HepG2 (cell line): ENCODE data around the gene OBSL1. TPM values are rescaled to one million over a fixed set of nuclear protein-coding genes. Genes with fewer than 3 reads are reported as not detected.
A peak's percentile ranks its signal among the peaks of the same experiment; 100 is the strongest.

Experiments used
- ADNP ChIP-seq: sonication (generic); formaldehyde crosslinking; IDR thresholded peaks from 2 replicates; pipeline ENCODE4 v1.4.0; 2020; ENCODE audit warnings: missing genetic modification reagents
- ATF1 ChIP-seq: IDR thresholded peaks from 2 replicates; pipeline ENCODE4 v1.6.1; 2016; ENCODE audit warnings: mild to moderate bottlenecking, control low read depth
- DDIT3 ChIP-seq: sonication (generic); formaldehyde crosslinking; IDR thresholded peaks from 2 replicates; pipeline ENCODE4 v1.4.0; 2020; ENCODE audit warnings: mild to moderate bottlenecking, missing genetic modification reagents
- GLI4 ChIP-seq: sonication (generic); formaldehyde crosslinking; IDR thresholded peaks from 2 replicates; pipeline ENCODE4 v1.5.1; 2020; ENCODE audit warnings: missing genetic modification reagents, mild to moderate bottlenecking, moderate library complexity, borderline replicate concordance
- HES4 ChIP-seq: sonication (generic); formaldehyde crosslinking; IDR thresholded peaks from 2 replicates; pipeline ENCODE4 v1.9.0; 2021; ENCODE audit warnings: mild to moderate bottlenecking, missing genetic modification reagents, borderline replicate concordance
- HHEX ChIP-seq: IDR thresholded peaks from 2 replicates; pipeline ENCODE4 v1.6.1; 2016; ENCODE audit warnings: control low read depth
- MYNN ChIP-seq: sonication (generic); formaldehyde crosslinking; IDR thresholded peaks from 2 replicates; pipeline ENCODE4 v1.4.0; 2020; ENCODE audit warnings: mild to moderate bottlenecking, low read depth, missing genetic modification reagents
- NCOA2 ChIP-seq: sonication (generic); formaldehyde crosslinking; IDR thresholded peaks from 2 replicates; pipeline ENCODE4 v1.8.0; 2022; ENCODE audit warnings: inconsistent platforms
- SMARCE1 ChIP-seq: fragments of 450-650 bp; IDR thresholded peaks from 2 replicates; pipeline ENCODE4 v1.6.1; 2017; ENCODE audit warnings: borderline replicate concordance
- ZBTB40 ChIP-seq, 2 experiments: fragments of 450-650 bp in 1 of 2; sonication (generic) in 1 of 2; formaldehyde crosslinking in 1 of 2; IDR thresholded peaks; 2 replicates each; pipeline versions ENCODE4 v1.6.1 to v1.8.0; 2016 to 2022; ENCODE audit warnings: antibody characterized with exemption in 1 of 2, mild to moderate bottlenecking in 1 of 2, missing genetic modification reagents in 1 of 2
- ZNF136 ChIP-seq: sonication (generic); formaldehyde crosslinking; IDR thresholded peaks from 2 replicates; pipeline ENCODE4 v1.8.1; 2022; ENCODE audit warnings: low read depth, mild to moderate bottlenecking, moderate library complexity, missing genetic modification reagents
- ZNF605 ChIP-seq: sonication (generic); formaldehyde crosslinking; IDR thresholded peaks from 2 replicates; pipeline ENCODE4 v1.8.0; 2022; ENCODE audit warnings: mild to moderate bottlenecking, missing genetic modification reagents
- ZSCAN21 ChIP-seq: sonication (generic); formaldehyde crosslinking; IDR thresholded peaks from 2 replicates; pipeline ENCODE4 v1.8.0; 2022; ENCODE audit warnings: mild to moderate bottlenecking, missing genetic modification reagents, moderate library complexity, borderline replicate concordance
- polyA plus RNA-seq, 8 experiments: library from polyadenylated mRNA; depleted of rRNA in 3 of 8; stranded (reverse) in 7 of 8; unstranded in 1 of 8; fragments of >200 nt; fragmentation: Illumina TruSeq in 4 of 8; extraction: Trizol in 4 of 8; gene quantifications; 2 replicates each; pipeline versions ENCODE4 v1.2.1 to v1.2.3, GENCODE V29; 2011 to 2016; ENCODE audit warnings: low read depth in 4 of 8, missing spikeins in 1 of 8, mixed read lengths in 1 of 8; ENCODE audit not compliant: insufficient read depth in 1 of 8
- total RNA-seq, 5 experiments: library from RNA; depleted of rRNA; stranded (reverse); fragments of >200 nt; fragmentation: Illumina TruSeq; extraction: Trizol; gene quantifications; 2 replicates each; pipeline ENCODE4 v1.2.3, GENCODE V29; 2016; ENCODE audit warnings: low read depth in 1 of 5
- TF ChIP-seq, protein P1 (sequence below): sonication (generic); formaldehyde crosslinking; IDR thresholded peaks from 2 replicates; pipeline ENCODE4 v1.5.0; 2020; ENCODE audit warnings: mild to moderate bottlenecking, missing genetic modification reagents

Gene OBSL1
- total and polyA plus RNA-seq, 2 of the 13 experiments (the other 11 are each of a cell fraction or from before 2014, with no cell fraction given) = 86.7 to 218 TPM

GRCh38 chr2:219542931-219543595 lies 28.3 kb downstream of the OBSL1 start (continued):
- TF ChIP-seq ZNF136 (CRISPR knock-in tag) = no peak
- peak; percentile 77 for TF ChIP-seq HES4 (CRISPR knock-in tag)
- TF ChIP-seq NCOA2 (CRISPR knock-in tag) = no peak
- 0 out of 2 replicates have a peak, but pooled peaks have one; percentile 80 for TF ChIP-seq GLI4 (CRISPR knock-in tag)
- no peak for TF ChIP-seq ZBTB40 (IDR thresholded peaks at IDR 0.05)
- TF ChIP-seq ZBTB40 (CRISPR knock-in tag; IDR thresholded peaks at IDR 0.05) = peak; percentile 50; the same call in 1 of the 2 replicates
- TF ChIP-seq ZNF605 (CRISPR knock-in tag) = no peak
- no peak for TF ChIP-seq ADNP (CRISPR knock-in tag)
- no peak for TF ChIP-seq ATF1 (CRISPR knock-in tag)
- TF ChIP-seq DDIT3 = 0 out of 2 replicates have a peak, but pooled peaks have one; percentile 44
- no peak for TF ChIP-seq HHEX (CRISPR knock-in tag)
- no peak; the same call in 1 of the 2 replicates for TF ChIP-seq ZSCAN21
- TF ChIP-seq, protein P1, sequence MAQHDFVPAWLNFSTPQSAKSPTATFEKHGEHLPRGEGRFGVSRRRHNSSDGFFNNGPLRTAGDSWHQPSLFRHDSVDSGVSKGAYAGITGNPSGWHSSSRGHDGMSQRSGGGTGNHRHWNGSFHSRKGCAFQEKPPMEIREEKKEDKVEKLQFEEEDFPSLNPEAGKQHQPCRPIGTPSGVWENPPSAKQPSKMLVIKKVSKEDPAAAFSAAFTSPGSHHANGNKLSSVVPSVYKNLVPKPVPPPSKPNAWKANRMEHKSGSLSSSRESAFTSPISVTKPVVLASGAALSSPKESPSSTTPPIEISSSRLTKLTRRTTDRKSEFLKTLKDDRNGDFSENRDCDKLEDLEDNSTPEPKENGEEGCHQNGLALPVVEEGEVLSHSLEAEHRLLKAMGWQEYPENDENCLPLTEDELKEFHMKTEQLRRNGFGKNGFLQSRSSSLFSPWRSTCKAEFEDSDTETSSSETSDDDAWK = no peak
- no peak for TF ChIP-seq MYNN
- TF ChIP-seq SMARCE1 = no peak
